NCI-H748 (cell line): ENCODE results near the gene VWA7.
"Not testable (repeated sequence)": the region's sequence is repeated elsewhere in the genome, so short reads cannot be mapped to it uniquely, and the experiment has no call there.

Experiments used
- DNase-seq: peaks from one replicate; lab custom pipeline; 2025; ENCODE audit not compliant: unreplicated experiment; lab: John Stamatoyannopoulos, UW

VWA7 gene, protein sequence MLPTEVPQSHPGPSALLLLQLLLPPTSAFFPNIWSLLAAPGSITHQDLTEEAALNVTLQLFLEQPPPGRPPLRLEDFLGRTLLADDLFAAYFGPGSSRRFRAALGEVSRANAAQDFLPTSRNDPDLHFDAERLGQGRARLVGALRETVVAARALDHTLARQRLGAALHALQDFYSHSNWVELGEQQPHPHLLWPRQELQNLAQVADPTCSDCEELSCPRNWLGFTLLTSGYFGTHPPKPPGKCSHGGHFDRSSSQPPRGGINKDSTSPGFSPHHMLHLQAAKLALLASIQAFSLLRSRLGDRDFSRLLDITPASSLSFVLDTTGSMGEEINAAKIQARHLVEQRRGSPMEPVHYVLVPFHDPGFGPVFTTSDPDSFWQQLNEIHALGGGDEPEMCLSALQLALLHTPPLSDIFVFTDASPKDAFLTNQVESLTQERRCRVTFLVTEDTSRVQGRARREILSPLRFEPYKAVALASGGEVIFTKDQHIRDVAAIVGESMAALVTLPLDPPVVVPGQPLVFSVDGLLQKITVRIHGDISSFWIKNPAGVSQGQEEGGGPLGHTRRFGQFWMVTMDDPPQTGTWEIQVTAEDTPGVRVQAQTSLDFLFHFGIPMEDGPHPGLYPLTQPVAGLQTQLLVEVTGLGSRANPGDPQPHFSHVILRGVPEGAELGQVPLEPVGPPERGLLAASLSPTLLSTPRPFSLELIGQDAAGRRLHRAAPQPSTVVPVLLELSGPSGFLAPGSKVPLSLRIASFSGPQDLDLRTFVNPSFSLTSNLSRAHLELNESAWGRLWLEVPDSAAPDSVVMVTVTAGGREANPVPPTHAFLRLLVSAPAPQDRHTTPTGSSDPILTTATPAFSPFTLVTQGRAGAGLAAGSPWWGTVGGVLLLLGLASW

GRCh38 chr6:31776989-31777666 is at the start of gene VWA7:
VWA7 (minus strand) TSS chr6:31777328; CDS start chr6:31776779, 549 bp downstream.
- DNase-seq = peak; percentile 88

- no peak for DNase-seq
Observed at GRCh38 chr6:31826793-31827285, 49.7 kb upstream of the VWA7 start.

GRCh38 chr6:31825553-31825952 is 48.4 kb upstream of the VWA7 start:
- no peak for DNase-seq

GRCh38 chr6:31823592-31824196 is 46.6 kb upstream of the VWA7 start:
- DNase-seq = not testable (repeated sequence)

GRCh38 chr6:31822036-31822821 is 45.1 kb upstream of the VWA7 start:
- DNase-seq = peak; percentile 71

- DNase-seq = peak; percentile 84
Observed at GRCh38 chr6:31821301-31822035, 44.3 kb upstream of the VWA7 start.

GRCh38 chr6:31820399-31820798 is 43.3 kb upstream of the VWA7 start:
- DNase-seq = not testable (repeated sequence)

DNA sequence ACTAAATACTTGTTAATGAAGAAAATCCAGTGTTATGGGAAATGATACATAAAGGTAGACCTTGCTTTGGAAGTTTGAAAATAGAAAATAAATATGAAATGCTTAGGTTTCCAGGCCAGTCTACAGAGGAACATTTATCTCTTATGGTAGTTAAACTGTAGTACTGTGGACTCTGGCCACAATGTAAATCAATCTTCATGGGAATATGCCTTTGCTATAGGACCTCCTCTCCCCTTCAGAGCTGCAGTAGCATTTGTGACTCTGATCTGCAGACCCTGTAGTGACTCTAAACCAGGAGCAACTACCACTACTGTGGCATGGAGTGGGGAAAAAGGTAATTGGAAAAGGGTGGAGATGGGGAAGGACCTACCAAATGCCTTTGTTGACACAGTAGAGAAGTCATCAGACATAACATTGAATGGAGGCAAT is 42.8 kb upstream of the VWA7 start:
- DNase-seq = no peak

DNA sequence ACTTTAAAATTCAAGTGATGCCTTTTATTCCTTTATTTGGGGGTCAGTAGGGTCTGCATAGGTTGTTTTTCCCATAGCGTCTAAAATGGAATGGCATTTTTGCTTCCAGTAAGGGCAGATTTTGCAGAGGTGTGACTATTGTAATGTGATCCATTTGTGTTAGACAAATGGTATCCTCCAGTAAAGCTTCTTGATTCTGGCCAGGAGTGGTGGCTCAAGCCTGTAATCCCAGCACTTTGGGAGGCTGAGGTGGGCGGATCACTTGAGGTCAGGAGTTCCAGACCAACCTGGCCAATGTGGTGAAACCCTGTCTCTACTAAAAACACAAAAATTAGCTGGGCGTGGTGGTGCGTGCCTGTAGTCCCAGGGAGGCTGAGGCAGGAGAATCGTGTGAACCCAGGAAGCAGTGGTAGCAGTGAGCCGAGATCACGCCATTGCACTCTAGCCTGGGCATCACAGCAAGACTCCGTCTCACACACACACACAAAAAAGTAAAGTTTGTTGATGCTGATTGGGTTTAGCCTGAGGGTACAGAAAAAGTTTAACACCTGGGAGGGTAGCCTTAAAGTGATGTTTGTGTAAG is 40.9 kb upstream of the VWA7 start:
- DNase-seq = not testable (repeated sequence)

DNA sequence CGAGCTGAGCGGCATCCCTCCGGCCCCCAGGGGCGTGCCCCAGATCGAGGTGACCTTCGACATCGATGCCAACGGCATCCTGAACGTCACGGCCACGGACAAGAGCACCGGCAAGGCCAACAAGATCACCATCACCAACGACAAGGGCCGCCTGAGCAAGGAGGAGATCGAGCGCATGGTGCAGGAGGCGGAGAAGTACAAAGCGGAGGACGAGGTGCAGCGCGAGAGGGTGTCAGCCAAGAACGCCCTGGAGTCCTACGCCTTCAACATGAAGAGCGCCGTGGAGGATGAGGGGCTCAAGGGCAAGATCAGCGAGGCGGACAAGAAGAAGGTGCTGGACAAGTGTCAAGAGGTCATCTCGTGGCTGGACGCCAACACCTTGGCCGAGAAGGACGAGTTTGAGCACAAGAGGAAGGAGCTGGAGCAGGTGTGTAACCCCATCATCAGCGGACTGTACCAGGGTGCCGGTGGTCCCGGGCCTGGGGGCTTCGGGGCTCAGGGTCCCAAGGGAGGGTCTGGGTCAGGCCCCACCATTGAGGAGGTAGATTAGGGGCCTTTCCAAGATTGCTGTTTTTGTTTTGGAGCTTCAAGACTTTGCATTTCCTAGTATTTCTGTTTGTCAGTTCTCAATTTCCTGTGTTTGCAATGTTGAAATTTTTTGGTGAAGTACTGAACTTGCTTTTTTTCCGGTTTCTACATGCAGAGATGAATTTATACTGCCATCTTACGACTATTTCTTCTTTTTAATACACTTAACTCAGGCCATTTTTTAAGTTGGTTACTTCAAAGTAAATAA is 40.2 kb upstream of the VWA7 start:
- not testable (repeated sequence) for DNase-seq

- peak; percentile 99 for DNase-seq
Observed at GRCh38 chr6:31815025-31815838, 38.1 kb upstream of the VWA7 start, which contains the start of the genes HSPA1A and HSPA1L. HSPA1A (plus strand) TSS chr6:31815543; CDS start chr6:31815757, 214 bp downstream. HSPA1L (minus strand) TSS chr6:31815283; CDS start chr6:31811972, 3,311 bp downstream.

- DNase-seq = peak; percentile 99
Observed at GRCh38 chr6:31814677-31815024, 37.5 kb upstream of the VWA7 start.

DNA sequence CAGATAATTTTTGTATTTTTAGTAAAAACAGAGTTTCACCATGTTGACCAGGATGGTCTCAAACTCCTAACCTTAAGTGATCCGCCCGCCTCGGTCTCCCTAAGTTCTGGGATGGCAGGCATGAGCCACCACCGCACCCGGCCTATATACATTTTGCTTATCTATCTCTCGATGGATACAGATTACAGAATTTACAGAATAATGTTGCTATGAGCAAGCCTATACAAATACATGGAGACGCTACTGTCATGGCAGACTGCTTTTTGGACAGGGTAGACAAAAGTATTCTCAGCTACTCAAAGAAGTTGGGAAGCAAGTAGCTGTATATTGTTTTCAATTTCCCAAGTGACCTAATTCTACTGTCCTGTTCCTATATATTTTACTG is 36.3 kb upstream of the VWA7 start:
- DNase-seq = no peak

- no peak for DNase-seq
Observed at GRCh38 chr6:31811645-31812044, 34.5 kb upstream of the VWA7 start.

DNA sequence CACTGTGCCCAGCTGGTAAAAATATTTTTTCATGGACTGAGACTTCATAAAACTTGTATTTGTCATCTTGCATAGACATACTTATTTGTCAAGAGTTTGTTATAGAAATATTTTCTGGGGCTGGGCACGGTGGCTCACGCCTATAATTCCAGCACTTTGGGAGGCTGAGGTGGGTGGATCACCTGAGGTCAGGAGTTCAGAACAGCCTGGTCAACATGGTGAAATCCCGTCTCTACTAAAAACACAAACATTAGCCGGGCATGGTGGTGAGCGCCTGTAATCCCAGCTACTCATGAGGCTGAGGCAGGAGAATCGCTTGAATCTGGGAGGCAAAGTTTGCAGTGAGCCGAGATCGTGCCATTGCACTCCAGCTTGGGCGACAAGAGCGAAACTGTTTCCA is 31.5 kb upstream of the VWA7 start:
- not testable (repeated sequence) for DNase-seq

- DNase-seq = peak; percentile 97
Observed at GRCh38 chr6:31806470-31807272, 29.5 kb upstream of the VWA7 start, which contains the start of gene LSM2. LSM2 (minus strand) TSS chr6:31806966; CDS start chr6:31806757, 209 bp downstream.
